ENCODE measurements around the gene RNF208.

DNA sequence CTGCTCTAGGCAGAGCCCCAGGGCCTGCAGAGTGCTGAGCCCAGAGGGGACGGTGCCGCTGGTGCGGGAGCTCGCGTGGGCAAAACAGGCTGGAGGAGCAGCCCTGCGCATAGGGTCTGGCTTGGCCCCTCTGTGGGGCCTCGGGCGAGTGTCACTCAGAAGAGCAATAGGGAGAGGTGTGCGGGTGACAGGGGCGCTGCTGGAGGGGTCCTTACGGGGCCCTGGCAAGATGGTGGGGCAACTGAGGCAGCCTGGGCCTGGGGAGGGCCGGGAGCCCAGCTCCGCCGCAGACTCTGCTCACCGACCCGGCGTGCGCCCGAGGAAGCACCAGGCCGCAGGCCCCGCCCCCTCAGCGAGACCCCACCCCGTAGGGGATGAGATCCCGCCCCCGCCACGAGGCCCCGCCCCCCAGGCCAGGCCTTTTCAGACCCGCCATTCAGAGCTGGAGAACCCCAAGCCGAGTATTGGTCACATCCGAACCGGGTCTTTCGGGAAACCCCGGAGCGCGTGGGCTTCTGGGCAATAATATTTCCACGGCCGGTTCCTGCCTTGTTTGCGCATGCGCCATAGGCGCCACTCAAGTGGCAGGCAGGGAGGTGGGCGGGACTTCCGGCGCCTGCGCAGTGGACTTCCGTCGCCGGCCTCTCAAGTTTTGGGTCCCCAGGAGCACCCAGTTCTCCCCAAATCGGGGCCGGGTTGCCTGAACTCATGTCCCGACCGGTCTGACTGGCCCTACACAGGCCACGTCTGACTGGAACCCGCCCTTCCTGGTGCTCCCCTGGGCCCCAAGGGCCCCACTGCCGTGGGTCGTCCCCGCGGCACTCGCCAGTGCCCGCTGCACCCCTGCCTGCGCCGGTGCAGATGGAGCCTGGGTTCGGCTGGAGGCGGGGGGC lies 1.3 kb upstream of the RNF208 start:
- no peak for TF ChIP-seq ZSCAN29 (IDR thresholded peaks at IDR 0.05)
- no peak for TF ChIP-seq SMAD1 (IDR thresholded peaks at IDR 0.05; ENCODE audit: low read depth, low read length, partially characterized antibody)
- TF ChIP-seq CTCF (IDR thresholded peaks at IDR 0.05 in 2 of 3, conservative IDR thresholded peaks at IDR 0.05 in 1 of 3; ENCODE audit: insufficient read depth in 2 of 3, low read depth in 1 of 3, low read length in 3 of 3): no peak

Measured in K562 (cell line).